Gastrocnemius medialis (tissue), 4 donors: ENCODE results near the gene LTB.

Experiments used
- CTCF ChIP-seq, 5 experiments: fragments of 450-650 bp in 3 of 5; fragments of 200-600 bp in 2 of 5; sonication (generic) in 2 of 5; IDR thresholded peaks in 4 of 5; conservative IDR thresholded peaks in 1 of 5; 1 replicate in 4 of 5; 2 replicates in 1 of 5; pipeline ENCODE4 v1.5.1; 2016 to 2019; ENCODE audit warnings: antibody characterized with exemption in 5 of 5, mild to moderate bottlenecking in 3 of 5, moderate library complexity in 3 of 5
- POLR2A ChIP-seq, 2 donors: fragments of 450-650 bp; IDR thresholded peaks; one replicate each; pipeline ENCODE4 v1.6.1; 2017; ENCODE audit warnings: antibody characterized with exemption in 2 of 2, mild to moderate bottlenecking in 2 of 2, moderate library complexity in 2 of 2

GRCh38 chr6:31626952-31627351, 44.7 kb upstream of the LTB start:
- TF ChIP-seq POLR2A (IDR thresholded peaks at IDR 0.05) (no peak), CTCF (IDR thresholded peaks at IDR 0.05 in 4 of 5, conservative IDR thresholded peaks at IDR 0.05 in 1 of 5) (no peak)
